ENCODE data around the gene NDUFV2.
"Not testable (repeated sequence)": the region's sequence is repeated elsewhere in the genome, so short reads cannot be mapped to it uniquely, and the experiment has no call there.

NDUFV2 gene

DNA sequence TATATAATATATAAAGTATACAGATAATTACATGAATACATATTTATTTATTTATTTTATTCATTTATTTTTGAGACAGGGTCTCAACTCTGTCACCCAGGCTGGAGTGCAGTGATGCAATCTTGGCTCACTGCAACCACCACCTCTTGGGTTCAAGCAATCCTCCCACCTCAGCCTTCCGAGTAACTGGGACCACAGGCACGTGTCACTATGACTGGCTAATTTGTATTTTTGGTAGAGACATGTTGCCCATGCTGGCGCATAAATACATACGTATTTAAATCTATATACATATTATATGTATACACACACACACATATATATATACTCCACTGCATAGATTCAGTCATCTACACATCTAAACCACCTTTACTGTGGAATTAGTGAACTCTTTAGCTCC lies 20.6 kb upstream of the NDUFV2 start:
- peak; percentile 58 for DNase-seq
- Mint-ChIP-seq H3K4me3 (no peak overlapping the region), H3K9me3 (peaks cover 3% of the 10 kb centered on the region), H3K36me3 (ENCODE audit: low read depth) (no peaks in the 10 kb centered on the region), H3K4me1 (peaks cover 40% of the 10 kb centered on the region), H3K27me3 (no peaks in the 10 kb centered on the region), H3K27ac (peak overlapping the region; percentile 97)
- no peak for ATAC-seq

DNA sequence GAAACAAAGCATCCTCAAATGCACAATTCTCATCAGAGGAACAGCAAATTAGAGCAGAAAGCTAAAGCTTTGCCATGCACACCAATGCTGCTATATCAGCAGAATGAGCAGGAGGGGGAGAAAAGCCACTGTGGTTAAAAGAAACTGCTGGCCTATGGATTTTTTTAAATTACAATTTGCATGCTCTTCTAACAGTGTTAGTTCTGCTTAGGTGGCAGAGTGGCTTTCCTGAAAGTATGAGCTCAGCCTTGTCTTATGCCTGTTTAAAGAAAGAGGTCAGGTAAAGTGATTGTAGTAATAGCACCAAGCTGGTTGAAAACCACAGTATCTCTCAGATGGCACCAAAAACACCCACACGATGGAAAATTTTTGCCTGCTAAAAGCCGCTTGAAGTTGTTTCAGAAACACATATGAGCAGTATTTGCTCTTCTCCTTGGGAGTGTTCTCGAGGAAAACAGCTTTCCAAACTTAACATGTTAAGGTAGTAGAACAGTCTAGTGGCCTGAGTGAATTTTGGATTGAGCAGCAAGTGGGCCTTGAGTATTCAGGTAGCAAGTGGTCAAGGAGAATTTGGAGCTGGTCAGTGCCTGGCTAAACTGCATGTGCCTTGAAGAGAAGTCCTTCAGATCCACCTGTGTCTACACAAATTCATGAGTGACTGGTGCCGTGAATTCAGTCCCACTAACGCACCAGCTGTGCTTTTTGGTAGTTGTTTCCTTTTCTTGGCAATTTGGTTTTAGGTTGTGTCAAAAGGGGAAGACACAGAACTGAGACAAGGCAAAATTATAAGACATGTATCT lies 19.6 kb upstream of the NDUFV2 start:
- peaks cover 6% of the 10 kb centered on the region for H3K9me3 Mint-ChIP-seq
- peaks cover 44% of the 10 kb centered on the region for H3K4me1 Mint-ChIP-seq
- peak; percentile 59 for DNase-seq
- peak overlapping the region; percentile 70 for H3K4me3 Mint-ChIP-seq
- no peaks in the 10 kb centered on the region for H3K36me3 Mint-ChIP-seq (ENCODE audit: low read depth)
- peak; percentile 98 for ATAC-seq
- H3K27ac Mint-ChIP-seq, result peak overlapping the region; percentile 97
- H3K27me3 Mint-ChIP-seq, result no peaks in the 10 kb centered on the region

DNA sequence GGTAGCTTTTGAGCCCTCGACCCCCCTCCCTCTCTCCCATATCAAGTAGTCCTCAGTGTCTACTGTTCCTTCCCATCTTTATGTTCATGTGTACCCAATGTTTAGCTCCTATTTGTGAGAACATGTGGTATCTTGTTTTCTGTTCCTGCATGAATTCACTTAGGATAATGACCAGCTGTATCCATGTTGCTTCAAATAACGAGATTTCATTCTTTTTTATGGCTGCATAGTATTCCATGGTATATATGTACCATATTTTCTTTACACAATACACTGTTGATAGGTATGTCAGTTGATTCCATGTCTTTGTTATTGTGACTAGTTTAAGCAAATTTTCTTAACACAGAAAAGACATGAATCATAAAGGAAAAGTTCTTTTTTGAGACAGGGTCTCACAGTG lies 16.5 kb upstream of the NDUFV2 start:
- peaks cover 57% of the 10 kb centered on the region for H3K4me1 Mint-ChIP-seq
- no peaks in the 10 kb centered on the region for H3K36me3 Mint-ChIP-seq (ENCODE audit: low read depth)
- H3K4me3 Mint-ChIP-seq, result no peak overlapping the region
- no peak overlapping the region for H3K27ac Mint-ChIP-seq
- H3K27me3 Mint-ChIP-seq, result no peaks in the 10 kb centered on the region
- ATAC-seq (no peak), DNase-seq (no peak)
- peaks cover 6% of the 10 kb centered on the region for H3K9me3 Mint-ChIP-seq

GRCh38 chr18:9086624-9087023 lies 15.9 kb upstream of the NDUFV2 start:
- Mint-ChIP-seq H3K27me3 (no peaks in the 10 kb centered on the region), H3K27ac (no peak overlapping the region), H3K4me1 (peaks cover 61% of the 10 kb centered on the region), H3K4me3 (no peak overlapping the region), H3K9me3 (peaks cover 6% of the 10 kb centered on the region), H3K36me3 (ENCODE audit: low read depth) (no peaks in the 10 kb centered on the region)
- DNase-seq (no peak), ATAC-seq (no peak)

GRCh38 chr18:9087144-9087543 lies 15.4 kb upstream of the NDUFV2 start:
- ATAC-seq (no peak), DNase-seq (no peak)
- Mint-ChIP-seq H3K27ac (peak overlapping the region; percentile 42), H3K36me3 (ENCODE audit: low read depth) (no peaks in the 10 kb centered on the region), H3K4me1 (peaks cover 63% of the 10 kb centered on the region), H3K4me3 (no peak overlapping the region), H3K27me3 (no peaks in the 10 kb centered on the region), H3K9me3 (peaks cover 6% of the 10 kb centered on the region)

GRCh38 chr18:9088252-9088651 lies 14.2 kb upstream of the NDUFV2 start:
- Mint-ChIP-seq H3K36me3 (ENCODE audit: low read depth) (no peaks in the 10 kb centered on the region), H3K27me3 (no peaks in the 10 kb centered on the region), H3K4me3 (no peak overlapping the region), H3K27ac (peak overlapping the region; percentile 3), H3K4me1 (peaks cover 63% of the 10 kb centered on the region), H3K9me3 (peaks cover 6% of the 10 kb centered on the region)
- DNase-seq, result no peak
- no peak for ATAC-seq

- not testable (repeated sequence) for H3K36me3 Mint-ChIP-seq (ENCODE audit: low read depth); H3K4me3 Mint-ChIP-seq; H3K27me3 Mint-ChIP-seq; H3K9me3 Mint-ChIP-seq; DNase-seq; ATAC-seq
- H3K4me1 Mint-ChIP-seq, result peaks cover 60% of the 10 kb centered on the region
- H3K27ac Mint-ChIP-seq, result peak overlapping the region; percentile 3
Measured at GRCh38 chr18:9088727-9089126, 13.8 kb upstream of the NDUFV2 start.

- peaks cover 73% of the 10 kb centered on the region for H3K4me1 Mint-ChIP-seq
- no peaks in the 10 kb centered on the region for H3K27me3 Mint-ChIP-seq
- no peaks in the 10 kb centered on the region for H3K36me3 Mint-ChIP-seq (ENCODE audit: low read depth)
- DNase-seq (no peak), ATAC-seq (no peak)
- H3K9me3 Mint-ChIP-seq, result peaks cover 6% of the 10 kb centered on the region
- H3K4me3 Mint-ChIP-seq, result peak overlapping the region; percentile 76
- peak overlapping the region; percentile 92 for H3K27ac Mint-ChIP-seq
Measured at GRCh38 chr18:9090578-9090977, 11.9 kb upstream of the NDUFV2 start.

GRCh38 chr18:9091066-9091476 lies 11.4 kb upstream of the NDUFV2 start:
- Mint-ChIP-seq H3K36me3 (ENCODE audit: low read depth) (no peaks in the 10 kb centered on the region), H3K4me1 (peaks cover 74% of the 10 kb centered on the region), H3K9me3 (peaks cover 6% of the 10 kb centered on the region), H3K4me3 (peak overlapping the region; percentile 76), H3K27me3 (no peaks in the 10 kb centered on the region), H3K27ac (peak overlapping the region; percentile 92)
- DNase-seq, result no peak
- peak; percentile 70 for ATAC-seq

DNA sequence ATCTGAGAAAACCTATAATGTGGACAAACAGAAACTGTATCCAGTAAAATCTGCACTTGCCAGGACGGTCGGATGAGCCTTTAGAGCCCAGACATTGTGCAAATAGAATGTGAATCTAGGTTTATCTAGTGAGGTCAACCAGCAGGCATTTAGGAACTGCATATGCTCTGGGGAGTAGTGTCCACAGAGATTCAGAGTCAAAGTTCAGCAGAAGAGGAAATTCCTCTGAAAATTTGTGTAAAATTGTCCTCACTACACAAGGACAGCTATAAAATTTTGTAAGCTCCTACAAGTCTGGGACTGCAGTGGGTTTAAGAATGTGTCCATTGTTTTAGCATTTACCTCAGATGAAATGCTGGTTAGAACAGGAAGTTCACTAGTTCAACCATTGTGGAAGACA lies 9.8 kb upstream of the NDUFV2 start:
- Mint-ChIP-seq H3K36me3 (ENCODE audit: low read depth) (no peaks in the 10 kb centered on the region), H3K4me1 (peaks cover 83% of the 10 kb centered on the region), H3K4me3 (no peak overlapping the region), H3K27me3 (no peaks in the 10 kb centered on the region), H3K9me3 (no peaks in the 10 kb centered on the region), H3K27ac (peak overlapping the region; percentile 92)
- no peak for DNase-seq
- ATAC-seq, result no peak

DNA sequence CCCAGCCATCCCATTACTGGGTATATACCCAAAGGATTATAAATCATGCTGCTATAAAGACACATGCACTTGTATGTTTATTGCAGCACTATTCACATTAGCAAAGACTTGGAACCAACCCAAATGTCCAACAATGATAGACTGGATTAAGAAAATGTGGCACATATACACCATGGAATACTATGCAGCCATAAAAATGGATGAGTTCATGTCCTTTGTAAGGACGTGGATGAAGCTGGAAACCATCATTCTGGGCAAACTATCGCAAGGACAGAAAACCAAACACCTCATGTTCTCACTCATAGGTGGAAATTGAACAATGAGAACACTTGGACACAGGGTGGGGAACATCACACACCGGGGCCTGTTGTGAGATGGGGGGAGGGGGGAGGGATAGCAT lies 9.4 kb upstream of the NDUFV2 start:
- not testable (repeated sequence) for ATAC-seq; H3K4me3 Mint-ChIP-seq; DNase-seq; H3K36me3 Mint-ChIP-seq (ENCODE audit: low read depth); H3K27me3 Mint-ChIP-seq; H3K9me3 Mint-ChIP-seq
- peak overlapping the region; percentile 92 for H3K27ac Mint-ChIP-seq
- H3K4me1 Mint-ChIP-seq, result peaks cover 84% of the 10 kb centered on the region

- Mint-ChIP-seq H3K9me3 (no peaks in the 10 kb centered on the region), H3K36me3 (ENCODE audit: low read depth) (no peaks in the 10 kb centered on the region), H3K4me1 (peaks cover 76% of the 10 kb centered on the region), H3K27ac (peak overlapping the region; percentile 98), H3K4me3 (peak overlapping the region; percentile 77), H3K27me3 (no peaks in the 10 kb centered on the region)
- DNase-seq (peak; percentile 52), ATAC-seq (peak; percentile 67)
Measured at GRCh38 chr18:9094307-9095226, 7.9 kb upstream of the NDUFV2 start.

- H3K4me1 Mint-ChIP-seq, result peaks cover 70% of the 10 kb centered on the region
- H3K36me3 Mint-ChIP-seq (ENCODE audit: low read depth), result no peaks in the 10 kb centered on the region
- H3K27ac Mint-ChIP-seq, result peak overlapping the region; percentile 98
- ATAC-seq (peak; percentile 74), DNase-seq (peak; percentile 63)
- no peaks in the 10 kb centered on the region for H3K9me3 Mint-ChIP-seq
- no peaks in the 10 kb centered on the region for H3K27me3 Mint-ChIP-seq
- H3K4me3 Mint-ChIP-seq, result peak overlapping the region; percentile 77
Measured at GRCh38 chr18:9095297-9096006, 7.0 kb upstream of the NDUFV2 start.

GRCh38 chr18:9096007-9096371 lies 6.5 kb upstream of the NDUFV2 start:
- no peak for DNase-seq
- peak overlapping the region; percentile 98 for H3K27ac Mint-ChIP-seq
- peaks cover 66% of the 10 kb centered on the region for H3K4me1 Mint-ChIP-seq
- H3K27me3 Mint-ChIP-seq, result no peaks in the 10 kb centered on the region
- no peaks in the 10 kb centered on the region for H3K9me3 Mint-ChIP-seq
- H3K36me3 Mint-ChIP-seq (ENCODE audit: low read depth), result no peaks in the 10 kb centered on the region
- no peak for ATAC-seq
- H3K4me3 Mint-ChIP-seq, result peak overlapping the region; percentile 77

Measured in activated naive CD8-positive, alpha-beta T cell treated with anti-CD3 and anti-CD28 coated beads, Interleukin-2, amount 50 U/mL, for 24 hours (primary cell).